ENCODE measurements around the gene HDGFL3.
A peak's percentile ranks its signal among the peaks of the same experiment; 100 is the strongest.

The HDGFL3 gene

DNA sequence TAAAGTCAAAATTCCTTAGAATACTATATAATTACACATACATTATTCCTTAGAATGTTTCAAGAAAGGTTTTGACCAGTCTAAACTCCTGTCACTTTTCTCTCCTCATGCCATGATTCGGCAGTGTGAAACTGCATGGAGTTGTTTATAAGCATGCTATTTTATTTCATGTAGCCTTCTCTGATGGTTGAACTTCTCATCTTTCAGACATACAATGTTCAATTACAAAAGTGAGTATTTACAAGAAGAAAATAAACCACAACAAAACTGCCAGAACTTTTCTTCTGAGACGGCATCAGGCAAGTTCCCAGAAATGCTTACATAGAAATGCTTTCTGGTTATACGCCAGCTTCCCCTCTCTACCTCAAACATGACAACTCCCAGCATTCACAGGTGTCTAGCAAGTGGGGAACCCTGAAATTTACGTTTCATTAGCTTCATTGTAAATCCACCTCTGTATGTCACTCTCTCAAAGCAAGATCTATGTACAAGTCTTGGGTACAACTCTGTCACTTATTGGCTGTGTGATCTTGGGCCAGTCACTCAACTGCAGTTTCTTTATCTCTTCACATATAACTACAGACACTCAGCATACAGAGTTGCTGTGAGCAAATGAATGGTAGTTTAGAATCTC lies 42.7 kb downstream of the HDGFL3 start:
- peak; percentile 18 for DNase-seq (ENCODE audit: low read depth)
- no peak overlapping the region for H3K4me3 ChIP-seq (ENCODE audit: low read depth, low read length)
- TF ChIP-seq, protein P1, sequence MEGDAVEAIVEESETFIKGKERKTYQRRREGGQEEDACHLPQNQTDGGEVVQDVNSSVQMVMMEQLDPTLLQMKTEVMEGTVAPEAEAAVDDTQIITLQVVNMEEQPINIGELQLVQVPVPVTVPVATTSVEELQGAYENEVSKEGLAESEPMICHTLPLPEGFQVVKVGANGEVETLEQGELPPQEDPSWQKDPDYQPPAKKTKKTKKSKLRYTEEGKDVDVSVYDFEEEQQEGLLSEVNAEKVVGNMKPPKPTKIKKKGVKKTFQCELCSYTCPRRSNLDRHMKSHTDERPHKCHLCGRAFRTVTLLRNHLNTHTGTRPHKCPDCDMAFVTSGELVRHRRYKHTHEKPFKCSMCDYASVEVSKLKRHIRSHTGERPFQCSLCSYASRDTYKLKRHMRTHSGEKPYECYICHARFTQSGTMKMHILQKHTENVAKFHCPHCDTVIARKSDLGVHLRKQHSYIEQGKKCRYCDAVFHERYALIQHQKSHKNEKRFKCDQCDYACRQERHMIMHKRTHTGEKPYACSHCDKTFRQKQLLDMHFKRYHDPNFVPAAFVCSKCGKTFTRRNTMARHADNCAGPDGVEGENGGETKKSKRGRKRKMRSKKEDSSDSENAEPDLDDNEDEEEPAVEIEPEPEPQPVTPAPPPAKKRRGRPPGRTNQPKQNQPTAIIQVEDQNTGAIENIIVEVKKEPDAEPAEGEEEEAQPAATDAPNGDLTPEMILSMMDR (conservative IDR thresholded peaks at IDR 0.05; ENCODE audit: low read depth, low read length): no peak

DNA sequence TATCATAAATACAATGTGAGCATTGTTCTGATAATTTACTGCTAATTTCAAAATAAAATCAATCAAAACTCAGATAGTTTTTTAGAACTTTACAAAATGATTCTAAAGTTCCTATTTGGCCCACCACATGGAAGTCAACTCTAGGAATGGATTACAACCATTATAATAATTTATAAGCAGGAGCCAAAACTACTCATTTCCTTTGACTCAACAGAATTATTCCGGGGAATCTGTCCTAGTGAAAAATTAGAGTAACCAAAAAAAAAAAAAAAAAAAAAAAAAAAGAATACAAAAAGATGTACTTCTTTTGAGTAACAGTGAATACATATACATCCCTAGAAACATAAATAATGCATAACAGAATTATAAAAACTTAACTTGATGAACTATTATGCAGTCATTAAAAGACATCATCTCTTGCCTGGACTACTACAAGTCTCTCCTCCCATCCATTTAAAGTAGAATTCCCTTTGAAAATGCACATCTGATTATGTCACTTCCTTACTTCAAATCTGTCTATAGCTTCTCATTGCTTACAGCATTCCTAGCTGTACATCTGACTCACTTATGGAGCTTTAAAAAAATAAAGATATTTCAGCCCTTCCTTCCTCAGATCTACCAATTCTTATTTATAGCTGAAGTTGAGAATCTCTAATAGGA lies 43.4 kb downstream of the HDGFL3 start:
- H3K4me3 ChIP-seq (ENCODE audit: low read depth, low read length): no peak overlapping the region
- DNase-seq (ENCODE audit: low read depth): peak; percentile 64
- TF ChIP-seq, protein P1 (conservative IDR thresholded peaks at IDR 0.05; ENCODE audit: low read depth, low read length): no peak

DNA sequence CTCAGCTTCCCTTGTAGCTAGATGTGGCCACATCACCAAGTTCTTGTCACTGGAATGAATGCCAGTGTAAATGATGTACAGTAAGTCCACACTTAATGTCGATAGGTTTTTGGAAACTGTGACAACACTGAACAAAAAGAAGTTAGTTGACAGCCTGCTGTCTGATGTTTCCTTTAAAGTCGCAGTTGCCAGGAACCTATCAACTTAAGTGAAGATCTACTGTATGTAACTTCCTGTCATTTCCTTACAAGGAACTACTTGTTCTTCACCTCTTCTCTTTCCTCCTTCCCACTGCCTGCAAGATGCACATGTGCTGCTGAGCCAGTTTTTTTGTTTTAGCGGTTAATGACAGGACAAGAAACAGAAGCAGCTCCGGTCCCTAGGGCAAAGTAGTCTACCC lies 44.6 kb downstream of the HDGFL3 start:
- DNase-seq (ENCODE audit: low read depth): no peak
- no peak overlapping the region for H3K4me3 ChIP-seq (ENCODE audit: low read depth, low read length)
- TF ChIP-seq, protein P1 (conservative IDR thresholded peaks at IDR 0.05; ENCODE audit: low read depth, low read length): no peak

DNA sequence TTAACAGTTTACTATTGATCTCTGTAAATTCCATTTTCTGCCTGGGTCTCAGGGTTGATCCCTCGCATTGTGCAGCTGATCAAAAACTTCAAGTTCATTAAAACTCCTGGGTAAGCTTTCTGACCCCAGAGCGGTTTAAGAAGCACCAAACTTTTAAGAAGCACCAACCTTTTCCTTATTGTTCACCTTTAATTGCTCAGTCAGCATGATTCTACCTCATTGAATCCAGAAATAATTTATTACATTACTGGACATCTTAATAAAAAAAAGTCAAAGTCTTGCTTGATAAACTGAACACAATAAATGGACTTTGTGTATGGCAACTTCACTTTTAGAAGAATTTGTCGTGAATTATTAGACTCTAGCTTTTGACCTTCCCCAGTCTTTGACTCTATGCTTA lies 46.9 kb downstream of the HDGFL3 start:
- no peak overlapping the region for H3K4me3 ChIP-seq (ENCODE audit: low read depth, low read length)
- no peak for DNase-seq (ENCODE audit: low read depth)
- TF ChIP-seq, protein P1 (conservative IDR thresholded peaks at IDR 0.05; ENCODE audit: low read depth, low read length): no peak

DNA sequence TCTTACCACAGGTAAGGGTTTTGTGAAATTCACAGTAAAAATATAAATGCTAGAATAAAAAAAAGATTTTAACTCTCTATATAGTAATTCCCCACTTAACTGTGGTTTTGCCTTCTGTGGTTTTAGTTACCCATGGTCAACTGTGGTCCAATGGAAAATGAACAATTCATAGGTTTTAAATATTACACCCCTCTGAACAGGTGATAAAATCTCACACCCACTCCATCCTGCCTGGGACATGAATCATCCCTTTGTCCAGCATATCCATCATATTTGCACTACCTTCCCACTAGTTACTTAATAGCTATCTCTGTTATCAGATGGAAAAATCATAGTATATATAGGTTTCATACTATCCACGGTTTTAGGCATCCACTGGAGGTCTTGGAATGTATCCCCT lies 49.2 kb downstream of the HDGFL3 start:
- DNase-seq (ENCODE audit: low read depth): no peak
- TF ChIP-seq, protein P1 (conservative IDR thresholded peaks at IDR 0.05; ENCODE audit: low read depth, low read length): no peak
- H3K4me3 ChIP-seq (ENCODE audit: low read depth, low read length): no peak overlapping the region

DNA sequence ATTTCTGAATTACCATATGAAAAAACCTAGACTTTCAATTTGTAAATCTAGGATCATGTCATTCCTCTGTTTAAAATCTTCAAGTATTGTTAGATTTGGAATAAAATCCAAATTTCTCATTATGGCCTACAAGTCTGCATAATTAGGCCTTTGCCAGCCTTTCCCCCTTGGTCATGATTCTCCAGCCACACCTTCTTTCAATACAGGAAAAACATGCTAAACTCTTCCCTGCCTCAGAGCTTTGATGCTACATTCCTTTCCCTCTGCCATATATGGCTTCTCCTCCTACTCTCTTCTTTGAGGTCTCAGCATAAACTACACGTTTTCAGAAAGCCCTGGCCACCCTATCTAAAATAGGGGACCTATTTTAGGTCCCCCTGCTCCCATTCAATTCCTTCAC lies 51.7 kb downstream of the HDGFL3 start:
- DNase-seq (ENCODE audit: low read depth): no peak
- H3K4me3 ChIP-seq (ENCODE audit: low read depth, low read length): no peak overlapping the region
- TF ChIP-seq, protein P1 (conservative IDR thresholded peaks at IDR 0.05; ENCODE audit: low read depth, low read length): no peak

DNA sequence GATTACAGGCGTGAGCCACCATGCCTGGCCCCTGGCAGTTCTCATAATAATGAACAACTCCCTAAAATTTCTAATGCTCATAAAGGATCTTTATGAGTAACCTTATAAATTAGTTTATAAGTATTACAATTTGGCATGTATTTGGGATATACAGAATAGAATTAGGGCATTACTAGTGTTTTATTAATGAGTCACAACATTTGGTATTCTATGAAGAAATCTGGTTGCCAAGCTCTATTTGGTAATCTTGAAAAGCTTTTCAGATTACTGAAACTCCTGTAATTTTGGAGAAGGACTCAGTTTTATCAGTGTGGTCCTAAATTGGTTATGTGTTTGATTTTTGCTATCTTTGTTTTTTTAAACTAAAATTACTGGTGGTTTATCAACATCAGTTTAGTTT lies 54.3 kb downstream of the HDGFL3 start:
- DNase-seq (ENCODE audit: low read depth): peak; percentile 11
- TF ChIP-seq, protein P1 (conservative IDR thresholded peaks at IDR 0.05; ENCODE audit: low read depth, low read length): no peak
- H3K4me3 ChIP-seq (ENCODE audit: low read depth, low read length): no peak overlapping the region

Data from choroid plexus epithelial cell (primary cell).